CD14-positive monocyte (primary cell): ENCODE results near the gene DOCK4. TPM values are rescaled to one million over a fixed set of nuclear protein-coding genes. Genes with fewer than 3 reads are reported as not detected.
A peak's percentile ranks its signal among the peaks of the same experiment; 100 is the strongest.

Experiments used
- DNase-seq, 3 donors: peaks; one replicate each; pipeline ENCODE4 v3.0.0-alpha.2; 2011 to 2022
- H2AFZ ChIP-seq: 2 replicates; pipeline ENCODE4 v1.6.0; 2012; ENCODE audit warnings: mild to moderate bottlenecking, low read depth, low read length, inconsistent platforms; ENCODE audit not compliant: insufficient read depth, poor library complexity, severe bottlenecking
- H3K27ac ChIP-seq, 2 donors: 1 replicate in 1 of 2; 2 replicates in 1 of 2; pipeline ENCODE4 v1.5.1; 2012 to 2013; ENCODE audit warnings: low read length in 2 of 2, control low read depth in 1 of 2, inconsistent platforms in 1 of 2, low read depth in 1 of 2, mild to moderate bottlenecking in 1 of 2
- H3K27me3 ChIP-seq, 2 donors: one replicate each; pipeline versions ENCODE4 v1.6.0 to v1.6.1; 2011 to 2013; ENCODE audit warnings: low read length in 2 of 2; ENCODE audit not compliant: control insufficient read depth in 2 of 2, insufficient read depth in 2 of 2
- H3K36me3 ChIP-seq, 2 donors: replicated peaks in 1 of 2; 1 replicate in 1 of 2; 2 replicates in 1 of 2; pipeline versions ENCODE4 v1.5.1 to v1.6.1; 2012 to 2013; ENCODE audit warnings: low read length in 2 of 2, control low read depth in 1 of 2, inconsistent platforms in 1 of 2, mild to moderate bottlenecking in 1 of 2; ENCODE audit not compliant: insufficient read depth in 2 of 2, control insufficient read depth in 1 of 2
- H3K4me1 ChIP-seq, 2 donors: 1 replicate in 1 of 2; 2 replicates in 1 of 2; pipeline versions ENCODE4 v1.5.1 to v1.6.1; 2012 to 2013; ENCODE audit warnings: low read length in 2 of 2, control low read depth in 1 of 2, inconsistent platforms in 1 of 2, mild to moderate bottlenecking in 1 of 2, moderate library complexity in 1 of 2; ENCODE audit not compliant: insufficient read depth in 2 of 2, control insufficient read depth in 1 of 2
- H3K4me2 ChIP-seq: replicated peaks from 2 replicates; pipeline ENCODE3; 2012; ENCODE audit warnings: low read length, moderate library complexity, mild to moderate bottlenecking; ENCODE audit not compliant: poor library complexity, severe bottlenecking; ENCODE audit errors: extremely low read depth
- H3K4me3 ChIP-seq, 3 experiments: fragments of 200-600 bp in 1 of 3; sonication (generic) in 1 of 3; replicated peaks in 1 of 3; 1 replicate in 2 of 3; 2 replicates in 1 of 3; pipeline ENCODE4 v1.5.1; 2011 to 2013; ENCODE audit warnings: low read length in 3 of 3, mild to moderate bottlenecking in 3 of 3, control low read depth in 2 of 3, low read depth in 2 of 3, inconsistent platforms in 1 of 3, moderate library complexity in 1 of 3
- H3K79me2 ChIP-seq: 2 replicates; pipeline ENCODE4 v1.6.0; 2012; ENCODE audit warnings: mild to moderate bottlenecking, control low read depth, inconsistent platforms, low read length, moderate library complexity; ENCODE audit not compliant: insufficient read depth
- H3K9ac ChIP-seq: 2 replicates; pipeline ENCODE4 v1.6.0; 2017; ENCODE audit warnings: low read length, mild to moderate bottlenecking; ENCODE audit not compliant: insufficient read depth, poor library complexity, severe bottlenecking
- H3K9me3 ChIP-seq, 2 donors: replicated peaks in 1 of 2; 1 replicate in 1 of 2; 2 replicates in 1 of 2; pipeline versions ENCODE4 v1.5.1 to v1.6.1; 2012 to 2013; ENCODE audit warnings: low read length in 2 of 2, control low read depth in 1 of 2; ENCODE audit not compliant: control insufficient read depth in 1 of 2, insufficient read depth in 1 of 2
- H4K20me1 ChIP-seq: 2 replicates; pipeline ENCODE4 v1.6.0; 2012; ENCODE audit warnings: mild to moderate bottlenecking, low read length, control low read depth, moderate library complexity; ENCODE audit not compliant: insufficient read depth
- H3K27ac Mint-ChIP-seq, 7 donors: one replicate each; pipeline ENCODE4 v1.8.0; 2020; ENCODE audit warnings: mild to moderate bottlenecking in 7 of 7, mixed read lengths in 7 of 7, moderate library complexity in 6 of 7, inconsistent platforms in 2 of 7
- H3K27me3 Mint-ChIP-seq, 3 donors: one replicate each; pipeline ENCODE4 v1.8.0; 2021 to 2022; ENCODE audit warnings: low read depth in 3 of 3, mild to moderate bottlenecking in 3 of 3, mixed read lengths in 3 of 3, moderate library complexity in 3 of 3, inconsistent platforms in 1 of 3
- H3K36me3 Mint-ChIP-seq, 2 donors: one replicate each; pipeline ENCODE4 v1.8.0; 2020; ENCODE audit warnings: mixed read lengths in 2 of 2, inconsistent platforms in 1 of 2, mild to moderate bottlenecking in 1 of 2
- H3K4me1 Mint-ChIP-seq: one replicate; pipeline ENCODE4 v1.8.0; 2020; ENCODE audit warnings: mild to moderate bottlenecking, mixed read lengths
- H3K4me3 Mint-ChIP-seq, 2 donors: one replicate each; pipeline ENCODE4 v1.8.0; 2020; ENCODE audit warnings: mild to moderate bottlenecking in 2 of 2, mixed read lengths in 2 of 2, moderate library complexity in 1 of 2
- H3K9me3 Mint-ChIP-seq, 7 donors: one replicate each; pipeline ENCODE4 v1.8.0; 2020 to 2022; ENCODE audit warnings: mixed read lengths in 7 of 7, mild to moderate bottlenecking in 6 of 7, moderate library complexity in 6 of 7, inconsistent platforms in 2 of 7
- whole genome bisulfite sequencing: methylation state at CpG from one replicate; pipeline ENCODE4 v1.1.5; 2013; ENCODE audit warnings: missing lambda C conversion rate; ENCODE audit not compliant: insufficient coverage; 5-methylcytosine and 5-hydroxymethylcytosine counted together
- intact Hi-C, 2 donors: fragments of 100-400 bp; cut with micrococcal nuclease; formaldehyde crosslinking; loops; one replicate each; pipeline versions ENCODE4 v1.15.0 to v1.15.1; 2023
- polyA plus RNA-seq, 3 donors: library from polyadenylated mRNA; depleted of rRNA in 1 of 3; unstranded in 2 of 3; stranded (reverse) in 1 of 3; fragments of 300-500 nt in 2 of 3; fragments of >200 nt in 1 of 3; fragmentation: Illumina TruSeq in 2 of 3; gene quantifications; 1 replicate in 2 of 3; 2 replicates in 1 of 3; pipeline ENCODE4 v1.2.3, GENCODE V29; 2012 to 2021
- TF ChIP-seq, protein P1 (sequence below): fragments of 200-600 bp; IDR thresholded peaks from one replicate; pipeline ENCODE4 v1.8.0; 2022; ENCODE audit warnings: antibody characterized with exemption, mild to moderate bottlenecking

The DOCK4 gene
- polyA plus RNA-seq, 3 donors = 1.3 to 5.0 (median 2.7) TPM

DNA sequence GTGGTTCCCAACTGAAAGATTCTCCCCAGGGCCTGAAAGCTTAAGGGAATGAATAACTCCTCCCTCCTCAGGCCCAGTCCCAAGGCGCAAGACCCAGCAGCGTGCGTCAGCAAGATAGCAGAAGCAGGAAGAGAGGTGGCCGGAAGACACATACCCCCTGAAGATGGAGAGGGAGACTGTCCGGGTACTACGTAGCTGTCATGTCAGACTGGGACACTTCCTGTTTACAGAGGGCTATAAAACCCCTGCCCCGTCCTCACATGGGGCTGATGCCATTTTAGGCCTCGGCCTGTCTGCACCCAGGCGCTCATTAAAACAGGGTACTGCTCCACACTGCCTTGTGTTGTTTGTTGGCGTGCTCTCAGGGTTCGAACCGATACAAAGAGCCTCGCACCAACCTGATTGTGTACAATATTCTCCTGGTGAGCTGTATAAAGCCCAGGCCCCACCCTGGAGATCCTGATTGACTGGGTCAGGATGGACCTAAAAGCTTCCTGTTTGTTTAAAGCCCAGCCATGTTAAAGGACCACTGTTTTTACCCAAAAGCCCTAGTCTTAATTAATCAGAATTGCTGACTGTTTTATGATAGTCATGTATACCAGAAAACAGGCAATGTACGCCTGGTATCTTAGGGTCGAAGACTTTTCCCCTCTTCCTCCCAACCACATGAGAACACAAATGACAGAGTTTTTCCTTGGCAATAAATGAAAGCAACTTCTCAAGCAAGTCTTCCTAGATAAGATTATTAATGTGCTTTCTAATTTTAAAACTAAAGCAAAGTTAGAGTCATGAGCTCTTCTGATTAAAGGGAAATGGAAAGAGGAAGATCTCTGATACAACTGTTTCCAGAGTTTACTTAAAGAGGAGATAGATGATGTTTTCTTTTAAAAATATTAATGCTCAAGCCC is 251.5 kb downstream of the DOCK4 start:
- Histone ChIP-seq H3K4me1 (no peaks in the 10 kb centered on the region), H3K36me3 (no peaks in the 10 kb centered on the region), H3K9me3 (no peaks in the 10 kb centered on the region), H3K4me3 (no peak overlapping the region), H3K4me2 (no peak overlapping the region), H3K9ac (no peak overlapping the region), H2AFZ (no peak overlapping the region), H3K27me3 (no peaks in the 10 kb centered on the region), H4K20me1 (no peaks in the 10 kb centered on the region), H3K79me2 (no peaks in the 10 kb centered on the region), H3K27ac (no peak overlapping the region)
- Mint-ChIP-seq H3K4me1 (no peaks in the 10 kb centered on the region), H3K36me3 (no peaks in the 10 kb centered on the region), H3K9me3 (no peaks in the 10 kb centered on the region), H3K27me3 (no peaks in the 10 kb centered on the region), H3K27ac (peak overlapping the region in 1 of 7 donors; percentile 15), H3K4me3 (no peak overlapping the region)
- no peak for DNase-seq
- intact Hi-C loops = no loop called here
- WGBS = 93% methylated on average over 13 of the region's 15 CpGs
- TF ChIP-seq, protein P1, sequence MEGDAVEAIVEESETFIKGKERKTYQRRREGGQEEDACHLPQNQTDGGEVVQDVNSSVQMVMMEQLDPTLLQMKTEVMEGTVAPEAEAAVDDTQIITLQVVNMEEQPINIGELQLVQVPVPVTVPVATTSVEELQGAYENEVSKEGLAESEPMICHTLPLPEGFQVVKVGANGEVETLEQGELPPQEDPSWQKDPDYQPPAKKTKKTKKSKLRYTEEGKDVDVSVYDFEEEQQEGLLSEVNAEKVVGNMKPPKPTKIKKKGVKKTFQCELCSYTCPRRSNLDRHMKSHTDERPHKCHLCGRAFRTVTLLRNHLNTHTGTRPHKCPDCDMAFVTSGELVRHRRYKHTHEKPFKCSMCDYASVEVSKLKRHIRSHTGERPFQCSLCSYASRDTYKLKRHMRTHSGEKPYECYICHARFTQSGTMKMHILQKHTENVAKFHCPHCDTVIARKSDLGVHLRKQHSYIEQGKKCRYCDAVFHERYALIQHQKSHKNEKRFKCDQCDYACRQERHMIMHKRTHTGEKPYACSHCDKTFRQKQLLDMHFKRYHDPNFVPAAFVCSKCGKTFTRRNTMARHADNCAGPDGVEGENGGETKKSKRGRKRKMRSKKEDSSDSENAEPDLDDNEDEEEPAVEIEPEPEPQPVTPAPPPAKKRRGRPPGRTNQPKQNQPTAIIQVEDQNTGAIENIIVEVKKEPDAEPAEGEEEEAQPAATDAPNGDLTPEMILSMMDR = no peak

DNA sequence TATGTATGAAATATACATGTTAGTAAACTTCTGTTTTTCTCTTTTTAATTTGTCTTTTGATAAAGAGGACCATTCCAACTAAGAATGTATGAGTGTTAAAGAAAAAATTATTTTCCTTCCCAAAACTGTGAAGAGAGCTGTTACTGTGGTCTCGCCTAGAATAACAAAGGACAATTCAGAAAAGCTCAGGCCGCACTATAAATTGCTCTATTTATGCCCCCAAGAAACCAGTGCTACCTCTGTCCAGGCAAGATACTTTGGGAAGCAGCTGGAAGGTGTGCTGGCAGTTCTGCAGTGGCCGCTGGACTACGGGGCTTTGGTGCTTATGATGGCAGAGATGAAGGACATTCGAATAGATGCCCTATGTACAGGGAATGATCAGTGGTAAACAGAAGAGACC is 252.1 kb downstream of the DOCK4 start:
- Histone ChIP-seq H3K9me3 (no peaks in the 10 kb centered on the region), H3K4me1 (no peaks in the 10 kb centered on the region), H3K27ac (no peak overlapping the region), H3K27me3 (no peaks in the 10 kb centered on the region), H3K4me3 (no peak overlapping the region), H2AFZ (no peak overlapping the region), H3K79me2 (no peaks in the 10 kb centered on the region), H3K9ac (no peak overlapping the region), H3K4me2 (no peak overlapping the region), H4K20me1 (no peaks in the 10 kb centered on the region), H3K36me3 (no peaks in the 10 kb centered on the region)
- DNase-seq = no peak
- Mint-ChIP-seq H3K27ac (peak overlapping the region in 2 of 7 donors; percentile 15 to 22), H3K27me3 (no peaks in the 10 kb centered on the region), H3K9me3 (no peaks in the 10 kb centered on the region), H3K4me1 (no peaks in the 10 kb centered on the region), H3K36me3 (no peaks in the 10 kb centered on the region), H3K4me3 (no peak overlapping the region)
- intact Hi-C loops = no loop called here
- TF ChIP-seq, protein P1 = no peak
- WGBS = 90% methylated on average over 2 of the region's 5 CpGs
